ENCODE measurements around the gene WDR77. TPM values are rescaled to one million over a fixed set of nuclear protein-coding genes. Genes with fewer than 3 reads are reported as not detected.

WDR77 gene
- 10 to 100 TPM; 43.4 to 46.8 (median 43.5) TPM for polyA plus RNA-seq (ENCODE audit: insufficient read length in 3 of 3)
- long read RNA-seq, donor 1, transcript WDR77-201 (10 exons, 2,576 nt) = major isoform, 15 of 667 reads
- long read RNA-seq, donor 1, partial matches to known transcripts = 294 of 667 reads
- long read RNA-seq, donor 1, other reads (novel, unspliced or antisense) = 358 of 667 reads
- long read RNA-seq, donor 2, transcript WDR77-201 (10 exons, 2,576 nt) = major isoform, 24 of 834 reads
- long read RNA-seq, donor 2, partial matches to known transcripts = 427 of 834 reads
- long read RNA-seq, donor 2, other reads (novel, unspliced or antisense) = 381 of 834 reads
- long read RNA-seq, donor 3, transcript WDR77-201 (10 exons, 2,576 nt) = major isoform, 16 of 26 reads
- long read RNA-seq, donor 3, partial matches to known transcripts = 10 of 26 reads
- long read RNA-seq, donor 3, other reads (novel, unspliced or antisense) = 0 of 26 reads
- long read RNA-seq, donor 4, transcript WDR77-201 (10 exons, 2,576 nt) = major isoform, 23 of 41 reads
- long read RNA-seq, donor 4, partial matches to known transcripts = 18 of 41 reads
- long read RNA-seq, donor 4, other reads (novel, unspliced or antisense) = 0 of 41 reads
- long read RNA-seq, donor 5, transcript WDR77-201 (10 exons, 2,576 nt) = major isoform, 9 of 9 reads
- long read RNA-seq, donor 5, partial matches to known transcripts = 0 of 9 reads
- long read RNA-seq, donor 5, other reads (novel, unspliced or antisense) = 0 of 9 reads
- long read RNA-seq, donor 6, transcript WDR77-201 (10 exons, 2,576 nt) = major isoform, 18 of 32 reads
- long read RNA-seq, donor 6, partial matches to known transcripts = 13 of 32 reads
- long read RNA-seq, donor 6, other reads (novel, unspliced or antisense) = 0 of 32 reads
- long read RNA-seq, donor 7, transcript WDR77-201 (10 exons, 2,576 nt) = major isoform, 17 of 26 reads
- long read RNA-seq, donor 7, partial matches to known transcripts = 9 of 26 reads
- long read RNA-seq, donor 7, other reads (novel, unspliced or antisense) = 0 of 26 reads
- long read RNA-seq, donor 8, transcript WDR77-201 (10 exons, 2,576 nt) = major isoform, 7 of 7 reads
- long read RNA-seq, donor 8, partial matches to known transcripts = 0 of 7 reads
- long read RNA-seq, donor 8, other reads (novel, unspliced or antisense) = 0 of 7 reads
- long read RNA-seq, donor 9, transcript WDR77-201 (10 exons, 2,576 nt) = major isoform, 21 of 41 reads
- long read RNA-seq, donor 9, partial matches to known transcripts = 19 of 41 reads
- long read RNA-seq, donor 9, other reads (novel, unspliced or antisense) = 0 of 41 reads
- long read RNA-seq, donor 10, transcript WDR77-201 (10 exons, 2,576 nt) = major isoform, 15 of 17 reads
- long read RNA-seq, donor 10, partial matches to known transcripts = 0 of 17 reads
- long read RNA-seq, donor 10, other reads (novel, unspliced or antisense) = 0 of 17 reads
- long read RNA-seq, donor 11, transcript WDR77-201 (10 exons, 2,576 nt) = major isoform, 13 of 23 reads
- long read RNA-seq, donor 11, partial matches to known transcripts = 10 of 23 reads
- long read RNA-seq, donor 11, other reads (novel, unspliced or antisense) = 0 of 23 reads
- long read RNA-seq, donor 12, transcript WDR77-201 (10 exons, 2,576 nt) = major isoform, 17 of 743 reads
- long read RNA-seq, donor 12, partial matches to known transcripts = 408 of 743 reads
- long read RNA-seq, donor 12, other reads (novel, unspliced or antisense) = 318 of 743 reads
- long read RNA-seq, donor 13, transcript WDR77-201 (10 exons, 2,576 nt) = major isoform, 10 of 10 reads
- long read RNA-seq, donor 13, partial matches to known transcripts = 0 of 10 reads
- long read RNA-seq, donor 13, other reads (novel, unspliced or antisense) = 0 of 10 reads
- long read RNA-seq, donor 14 = 0 reads
- long read RNA-seq, donor 15, transcript WDR77-201 (10 exons, 2,576 nt) = major isoform, 35 of 56 reads
- long read RNA-seq, donor 15, partial matches to known transcripts = 21 of 56 reads
- long read RNA-seq, donor 15, other reads (novel, unspliced or antisense) = 0 of 56 reads
- long read RNA-seq, donor 16, transcript WDR77-201 (10 exons, 2,576 nt) = major isoform, 26 of 31 reads
- long read RNA-seq, donor 16, partial matches to known transcripts = 5 of 31 reads
- long read RNA-seq, donor 16, other reads (novel, unspliced or antisense) = 0 of 31 reads

GRCh38 chr1:111448918-111449702, at the start of gene WDR77, which contains the start of gene ATP5PB:
TSS of gene WDR77 (minus strand) at chr1:111449256. CDS start at chr1:111449169, 87 bp downstream.
TSS of gene ATP5PB (plus strand) at chr1:111449464. CDS start at chr1:111449542, 78 bp downstream.
- DNase-seq = peak; percentile 99

- DNase-seq = no peak
These were observed 48.5 kb upstream of the WDR77 start for GRCh38 chr1:111497592-111497991.

GRCh38 chr1:111496398-111496797, 47.3 kb upstream of the WDR77 start:
- DNase-seq = no peak

GRCh38 chr1:111491070-111491469, 42.0 kb upstream of the WDR77 start:
- no peak for DNase-seq

- DNase-seq = no peak
These were observed 41.2 kb upstream of the WDR77 start for GRCh38 chr1:111490220-111490619.

- no peak for DNase-seq
These were observed 40.5 kb upstream of the WDR77 start for GRCh38 chr1:111489604-111490003.

- no peak for DNase-seq
These were observed 39.6 kb upstream of the WDR77 start for GRCh38 chr1:111488669-111489068.

- no peak for DNase-seq
These were observed 38.1 kb upstream of the WDR77 start for GRCh38 chr1:111487133-111487532.

- no peak for DNase-seq
These were observed 37.4 kb upstream of the WDR77 start for GRCh38 chr1:111486431-111486830.

GRCh38 chr1:111484391-111485026, 35.5 kb upstream of the WDR77 start:
- DNase-seq = no peak

- no peak for DNase-seq
These were observed 34.8 kb upstream of the WDR77 start for GRCh38 chr1:111483876-111484275.

- no peak for DNase-seq
These were observed 34.1 kb upstream of the WDR77 start for GRCh38 chr1:111483166-111483565.

- DNase-seq = peak; percentile 70
These were observed 32.5 kb upstream of the WDR77 start for GRCh38 chr1:111481387-111482221.

- DNase-seq = no peak
These were observed 31.6 kb upstream of the WDR77 start for GRCh38 chr1:111480674-111481073.

GRCh38 chr1:111476761-111477309, 27.8 kb upstream of the WDR77 start:
- no peak for DNase-seq

- DNase-seq = no peak
These were observed 27.2 kb upstream of the WDR77 start for GRCh38 chr1:111476214-111476613.

- DNase-seq = no peak
These were observed 26.6 kb upstream of the WDR77 start for GRCh38 chr1:111475701-111476100.
